ENCODE results near the gene ASIC1. TPM values are rescaled to one million over a fixed set of nuclear protein-coding genes. Genes with fewer than 3 reads are reported as not detected.
A peak's percentile ranks its signal among the peaks of the same experiment; 100 is the strongest.

The ASIC1 gene
- total and polyA plus RNA-seq, 4 donors = 14.3 to 148 (median 79.5) TPM

- Histone ChIP-seq H3K4me1 (ENCODE audit: control insufficient read depth, insufficient read depth, low read length) (no peaks in the 10 kb centered on the region), H3K9me3 (ENCODE audit: control insufficient read depth, insufficient read depth, low read length) (no peaks in the 10 kb centered on the region), H3K27me3 (ENCODE audit: control insufficient read depth, insufficient read depth, low read length) (no peaks in the 10 kb centered on the region), H3K27ac (ENCODE audit: low read depth, low read length) (no peak overlapping the region), H3K4me3 (ENCODE audit: low read depth, low read length) (no peak overlapping the region), H3K36me3 (ENCODE audit: control insufficient read depth, insufficient read depth, low read length) (peaks cover 24% of the 10 kb centered on the region)
- no peak for DNase-seq (ENCODE audit: low read depth in 4 of 6, low spot score in 6 of 6)
- WGBS (ENCODE audit: insufficient coverage) = no CpG with 5 or more reads among the region's 5 CpGs
Observed at GRCh38 chr12:50121641-50122040, 64.2 kb downstream of the ASIC1 start.

GRCh38 chr12:50123203-50123602 is 65.8 kb downstream of the ASIC1 start:
- 89% methylated on average over 1 of the region's 2 CpGs for WGBS (ENCODE audit: insufficient coverage)
- H3K27me3 ChIP-seq (ENCODE audit: control insufficient read depth, insufficient read depth, low read length) = no peaks in the 10 kb centered on the region
- no peak overlapping the region for H3K27ac ChIP-seq (ENCODE audit: low read depth, low read length)
- no peak overlapping the region for H3K4me3 ChIP-seq (ENCODE audit: low read depth, low read length)
- no peaks in the 10 kb centered on the region for H3K4me1 ChIP-seq (ENCODE audit: control insufficient read depth, insufficient read depth, low read length)
- DNase-seq (ENCODE audit: low read depth in 4 of 6, low spot score in 6 of 6) = no peak
- peaks cover 22% of the 10 kb centered on the region for H3K36me3 ChIP-seq (ENCODE audit: control insufficient read depth, insufficient read depth, low read length)
- H3K9me3 ChIP-seq (ENCODE audit: control insufficient read depth, insufficient read depth, low read length) = no peaks in the 10 kb centered on the region

GRCh38 chr12:50127546-50127945 is 70.2 kb downstream of the ASIC1 start:
- Histone ChIP-seq H3K27me3 (ENCODE audit: control insufficient read depth, insufficient read depth, low read length) (no peaks in the 10 kb centered on the region), H3K36me3 (ENCODE audit: control insufficient read depth, insufficient read depth, low read length) (peaks cover 38% of the 10 kb centered on the region), H3K4me3 (ENCODE audit: low read depth, low read length) (no peak overlapping the region), H3K27ac (ENCODE audit: low read depth, low read length) (no peak overlapping the region), H3K4me1 (ENCODE audit: control insufficient read depth, insufficient read depth, low read length) (no peaks in the 10 kb centered on the region), H3K9me3 (ENCODE audit: control insufficient read depth, insufficient read depth, low read length) (no peaks in the 10 kb centered on the region)
- DNase-seq (ENCODE audit: low read depth in 4 of 6, low spot score in 6 of 6) = no peak
- WGBS (ENCODE audit: insufficient coverage) = 100% methylated on average over 1 of the region's 2 CpGs

GRCh38 chr12:50129290-50129689 is 71.9 kb downstream of the ASIC1 start:
- Histone ChIP-seq H3K27ac (ENCODE audit: low read depth, low read length) (no peak overlapping the region), H3K36me3 (ENCODE audit: control insufficient read depth, insufficient read depth, low read length) (peaks cover 52% of the 10 kb centered on the region), H3K4me1 (ENCODE audit: control insufficient read depth, insufficient read depth, low read length) (no peaks in the 10 kb centered on the region), H3K4me3 (ENCODE audit: low read depth, low read length) (no peak overlapping the region), H3K9me3 (ENCODE audit: control insufficient read depth, insufficient read depth, low read length) (no peaks in the 10 kb centered on the region), H3K27me3 (ENCODE audit: control insufficient read depth, insufficient read depth, low read length) (no peaks in the 10 kb centered on the region)
- WGBS (ENCODE audit: insufficient coverage) = no CpG with 5 or more reads among the region's 4 CpGs
- no peak for DNase-seq (ENCODE audit: low read depth in 4 of 6, low spot score in 6 of 6)

- no peak overlapping the region for H3K4me3 ChIP-seq (ENCODE audit: low read depth, low read length)
- no peaks in the 10 kb centered on the region for H3K27me3 ChIP-seq (ENCODE audit: control insufficient read depth, insufficient read depth, low read length)
- peaks cover 58% of the 10 kb centered on the region for H3K36me3 ChIP-seq (ENCODE audit: control insufficient read depth, insufficient read depth, low read length)
- no peak overlapping the region for H3K27ac ChIP-seq (ENCODE audit: low read depth, low read length)
- no peaks in the 10 kb centered on the region for H3K4me1 ChIP-seq (ENCODE audit: control insufficient read depth, insufficient read depth, low read length)
- no CpG with 5 or more reads among the region's 2 CpGs for WGBS (ENCODE audit: insufficient coverage)
- no peaks in the 10 kb centered on the region for H3K9me3 ChIP-seq (ENCODE audit: control insufficient read depth, insufficient read depth, low read length)
- peak in 3 of 6 donors; percentile 31 to 68 (median 63) for DNase-seq (ENCODE audit: low read depth in 4 of 6, low spot score in 6 of 6)
Observed at GRCh38 chr12:50132505-50133135, 75.2 kb downstream of the ASIC1 start.

Other genes starting within 250 kb of the ASIC1 start
- 10 to 100 TPM; 13.4 to 21.0 TPM for gene NCKAP5L, start 229.2 kb upstream of the ASIC1 start, total RNA-seq
- 10 to 100 TPM; 28.5 to 35.5 TPM for gene NCKAP5L, start 229.2 kb upstream of the ASIC1 start, polyA plus RNA-seq (ENCODE audit: insufficient read length in 2 of 2)
- gene BCDIN3D, start 214.5 kb upstream of the ASIC1 start, total RNA-seq = 1 to 10 TPM; 3.9 to 6.7 TPM
- gene BCDIN3D, start 214.5 kb upstream of the ASIC1 start, polyA plus RNA-seq (ENCODE audit: insufficient read length in 2 of 2) = 1 to 10 TPM; 6.7 to 6.8 TPM
- 10 to 100 TPM; 18.1 to 72.6 TPM for gene FAIM2, start 153.7 kb upstream of the ASIC1 start, total RNA-seq
- gene FAIM2, start 153.7 kb upstream of the ASIC1 start, polyA plus RNA-seq (ENCODE audit: insufficient read length in 2 of 2) = 100 to 1,000 TPM; 188 to 203 TPM
- gene AQP2, start 106.9 kb upstream of the ASIC1 start, total RNA-seq = not detected
- gene AQP2, start 106.9 kb upstream of the ASIC1 start, polyA plus RNA-seq (ENCODE audit: insufficient read length in 2 of 2) = under 1 TPM; 0.44 to 0.47 TPM
- under 1 TPM; 0.20 to 0.99 TPM for gene AQP5, start 95.7 kb upstream of the ASIC1 start, total RNA-seq
- gene AQP5, start 95.7 kb upstream of the ASIC1 start, polyA plus RNA-seq (ENCODE audit: insufficient read length in 2 of 2) = 1 to 10 TPM; 1.8 to 2.4 TPM
- gene AQP6, start 84.6 kb upstream of the ASIC1 start, total RNA-seq = 1 to 10 TPM; 2.1 to 2.3 TPM
- gene AQP6, start 84.6 kb upstream of the ASIC1 start, polyA plus RNA-seq (ENCODE audit: insufficient read length in 2 of 2) = 1 to 10 TPM; 7.3 to 9.2 TPM
- 10 to 100 TPM; 32.1 to 38.4 TPM for gene RACGAP1, start 32.1 kb upstream of the ASIC1 start, total RNA-seq
- gene RACGAP1, start 32.1 kb upstream of the ASIC1 start, polyA plus RNA-seq (ENCODE audit: insufficient read length in 2 of 2) = 10 to 100 TPM; 42.7 to 46.2 TPM
- gene SMARCD1, start 27.7 kb downstream of the ASIC1 start, total RNA-seq = 10 to 100 TPM; 34.7 to 52.3 TPM
- gene SMARCD1, start 27.7 kb downstream of the ASIC1 start, polyA plus RNA-seq (ENCODE audit: insufficient read length in 2 of 2) = 100 to 1,000 TPM; 126 to 133 TPM
- gene GPD1, start 46.4 kb downstream of the ASIC1 start, total RNA-seq = 10 to 100 TPM; 14.8 to 19.5 TPM
- 10 to 100 TPM; 39.1 to 52.6 TPM for gene GPD1, start 46.4 kb downstream of the ASIC1 start, polyA plus RNA-seq (ENCODE audit: insufficient read length in 2 of 2)
- gene COX14, start 54.6 kb downstream of the ASIC1 start, total RNA-seq = 10 to 100 TPM; 23.8 to 74.8 TPM
- gene COX14, start 54.6 kb downstream of the ASIC1 start, polyA plus RNA-seq (ENCODE audit: insufficient read length in 2 of 2) = 10 to 100 TPM; 48.4 to 49.0 TPM
- gene CERS5, start 109.8 kb downstream of the ASIC1 start, total RNA-seq = 10 to 100 TPM; 74.9 to 79.5 TPM
- gene CERS5, start 109.8 kb downstream of the ASIC1 start, polyA plus RNA-seq (ENCODE audit: insufficient read length in 2 of 2) = 100 to 1,000 TPM; 108 to 122 TPM
- gene LIMA1, start 225.9 kb downstream of the ASIC1 start, total RNA-seq = 10 to 100 TPM; 51.9 to 77.7 TPM
- gene LIMA1, start 225.9 kb downstream of the ASIC1 start, polyA plus RNA-seq (ENCODE audit: insufficient read length in 2 of 2) = 10 to 100 TPM; 49.3 to 60.2 TPM

Data from spinal cord (tissue), 10 donors.